ENCODE data around the gene DMD. TPM values are rescaled to one million over a fixed set of nuclear protein-coding genes. Genes with fewer than 3 reads are reported as not detected.

DMD gene
- total and polyA plus RNA-seq, 2 donors (not counting 1 experiment from before 2014, with no cell fraction given), result 5.1 to 7.2 TPM

- no peak for DNase-seq (ENCODE audit: low read depth in 2 of 2)
- Histone ChIP-seq H3K9me3 (ENCODE audit: control insufficient read depth, insufficient read depth, low read depth, low read length) (no peaks in the 10 kb centered on the region), H3K36me3 (ENCODE audit: control insufficient read depth, insufficient read depth, low read length) (no peaks in the 10 kb centered on the region), H3K79me2 (ENCODE audit: control insufficient read depth, insufficient read depth, low read length) (no peaks in the 10 kb centered on the region), H3K4me1 (ENCODE audit: control insufficient read depth, extremely low read depth, insufficient read depth, low read length) (no peaks in the 10 kb centered on the region), H2AFZ (ENCODE audit: low read length) (no peak overlapping the region), H4K20me1 (ENCODE audit: control insufficient read depth, extremely low read depth, insufficient read depth, low read length) (no peaks in the 10 kb centered on the region), H3K4me2 (ENCODE audit: extremely low read depth, insufficient read depth, low read length) (no peak overlapping the region), H3K9ac (ENCODE audit: insufficient read depth, low read length) (no peak overlapping the region), H3K27me3 (ENCODE audit: control insufficient read depth, insufficient read depth, low read length) (no peaks in the 10 kb centered on the region), H3K27ac (ENCODE audit: insufficient read depth, low read length) (no peak overlapping the region), H3K4me3 (replicated peaks in 1 of 4; ENCODE audit: control extremely low read depth in 1 of 4, insufficient read depth in 1 of 4, low read depth in 3 of 4, low read length in 4 of 4) (no peak overlapping the region)
- TF ChIP-seq CTCF (conservative IDR thresholded peaks at IDR 0.05 in 1 of 2, IDR thresholded peaks at IDR 0.05 in 1 of 2; ENCODE audit: low read depth in 1 of 2, low read length in 2 of 2) (no peak), EZH2 (IDR thresholded peaks at IDR 0.05; ENCODE audit: low read length, missing control alignments) (no peak)
Measured at GRCh38 chrX:32191316-32191715, 1020.0 kb downstream of the DMD start.

- Histone ChIP-seq H3K36me3 (ENCODE audit: control insufficient read depth, insufficient read depth, low read length) (no peaks in the 10 kb centered on the region), H3K9ac (ENCODE audit: insufficient read depth, low read length) (no peak overlapping the region), H4K20me1 (ENCODE audit: control insufficient read depth, extremely low read depth, insufficient read depth, low read length) (no peaks in the 10 kb centered on the region), H3K79me2 (ENCODE audit: control insufficient read depth, insufficient read depth, low read length) (no peaks in the 10 kb centered on the region), H3K27ac (ENCODE audit: insufficient read depth, low read length) (no peak overlapping the region), H2AFZ (ENCODE audit: low read length) (no peak overlapping the region), H3K4me1 (ENCODE audit: control insufficient read depth, extremely low read depth, insufficient read depth, low read length) (no peaks in the 10 kb centered on the region), H3K4me2 (ENCODE audit: extremely low read depth, insufficient read depth, low read length) (no peak overlapping the region), H3K4me3 (replicated peaks in 1 of 4; ENCODE audit: control extremely low read depth in 1 of 4, insufficient read depth in 1 of 4, low read depth in 3 of 4, low read length in 4 of 4) (no peak overlapping the region), H3K27me3 (ENCODE audit: control insufficient read depth, insufficient read depth, low read length) (no peaks in the 10 kb centered on the region), H3K9me3 (ENCODE audit: control insufficient read depth, insufficient read depth, low read depth, low read length) (no peaks in the 10 kb centered on the region)
- no peak for TF ChIP-seq EZH2 (IDR thresholded peaks at IDR 0.05; ENCODE audit: low read length, missing control alignments)
- no peak for DNase-seq (ENCODE audit: low read depth in 2 of 2)
Measured at GRCh38 chrX:32185160-32185559, 1026.2 kb downstream of the DMD start.

- DNase-seq (ENCODE audit: low read depth in 2 of 2), result no peak
- Histone ChIP-seq H3K27me3 (ENCODE audit: control insufficient read depth, insufficient read depth, low read length) (no peaks in the 10 kb centered on the region), H3K36me3 (ENCODE audit: control insufficient read depth, insufficient read depth, low read length) (no peaks in the 10 kb centered on the region), H3K4me2 (ENCODE audit: extremely low read depth, insufficient read depth, low read length) (no peak overlapping the region), H2AFZ (ENCODE audit: low read length) (no peak overlapping the region), H3K4me3 (replicated peaks in 1 of 4; ENCODE audit: control extremely low read depth in 1 of 4, insufficient read depth in 1 of 4, low read depth in 3 of 4, low read length in 4 of 4) (no peak overlapping the region), H4K20me1 (ENCODE audit: control insufficient read depth, extremely low read depth, insufficient read depth, low read length) (no peaks in the 10 kb centered on the region), H3K27ac (ENCODE audit: insufficient read depth, low read length) (no peak overlapping the region), H3K79me2 (ENCODE audit: control insufficient read depth, insufficient read depth, low read length) (no peaks in the 10 kb centered on the region), H3K9ac (ENCODE audit: insufficient read depth, low read length) (no peak overlapping the region), H3K9me3 (ENCODE audit: control insufficient read depth, insufficient read depth, low read depth, low read length) (no peaks in the 10 kb centered on the region), H3K4me1 (ENCODE audit: control insufficient read depth, extremely low read depth, insufficient read depth, low read length) (no peaks in the 10 kb centered on the region)
- TF ChIP-seq EZH2 (IDR thresholded peaks at IDR 0.05; ENCODE audit: low read length, missing control alignments) (no peak), CTCF (conservative IDR thresholded peaks at IDR 0.05 in 1 of 2, IDR thresholded peaks at IDR 0.05 in 1 of 2; ENCODE audit: low read depth in 1 of 2, low read length in 2 of 2) (no peak)
Measured at GRCh38 chrX:32183066-32183465, 1028.3 kb downstream of the DMD start.
